ENCODE results near the gene ATG9A. TPM values are rescaled to one million over a fixed set of nuclear protein-coding genes. Genes with fewer than 3 reads are reported as not detected.
A peak's percentile ranks its signal among the peaks of the same experiment; 100 is the strongest.

Gene ATG9A
- polyA plus RNA-seq, 6 donors from 2014 or later, result 12.6 to 25.4 (median 18.1) TPM

DNA sequence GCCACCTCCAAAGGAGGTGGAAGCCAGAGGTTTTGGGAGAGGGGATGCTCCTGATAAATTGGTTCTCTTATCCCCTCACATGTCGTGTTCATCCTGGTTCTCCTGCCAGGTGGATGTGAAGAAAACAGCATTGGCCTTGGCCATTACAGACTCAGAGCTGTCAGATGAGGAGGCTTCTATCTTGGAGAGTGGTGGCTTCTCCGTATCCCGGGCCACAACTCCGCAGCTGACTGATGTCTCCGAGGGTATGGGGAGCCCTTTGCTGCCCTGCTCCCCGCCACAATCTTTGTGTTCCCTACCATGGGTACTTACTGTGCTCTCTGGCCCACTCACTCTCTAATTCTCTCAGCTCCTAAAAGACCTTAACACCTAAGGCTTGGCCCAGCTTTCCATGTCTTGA lies 47.9 kb downstream of the ATG9A start:
- peaks cover 10 to 15% of the 10 kb centered on the region in 2 donors for H3K36me3 Mint-ChIP-seq
- H3K4me3 Mint-ChIP-seq, result peak overlapping the region in 2 of 8 donors; percentile 5 to 73
- no peak for DNase-seq
- H3K27ac Mint-ChIP-seq, result peak overlapping the region in 1 of 6 donors; percentile 85
- ATAC-seq (ENCODE audit: low read depth in 2 of 2), result no peak
- no peaks in the 10 kb centered on the region for H3K9me3 Mint-ChIP-seq
- no peaks in the 10 kb centered on the region for H3K27me3 Mint-ChIP-seq
- peaks cover 32 to 36% (median 32%) of the 10 kb centered on the region in 3 donors for H3K4me1 Mint-ChIP-seq

DNA sequence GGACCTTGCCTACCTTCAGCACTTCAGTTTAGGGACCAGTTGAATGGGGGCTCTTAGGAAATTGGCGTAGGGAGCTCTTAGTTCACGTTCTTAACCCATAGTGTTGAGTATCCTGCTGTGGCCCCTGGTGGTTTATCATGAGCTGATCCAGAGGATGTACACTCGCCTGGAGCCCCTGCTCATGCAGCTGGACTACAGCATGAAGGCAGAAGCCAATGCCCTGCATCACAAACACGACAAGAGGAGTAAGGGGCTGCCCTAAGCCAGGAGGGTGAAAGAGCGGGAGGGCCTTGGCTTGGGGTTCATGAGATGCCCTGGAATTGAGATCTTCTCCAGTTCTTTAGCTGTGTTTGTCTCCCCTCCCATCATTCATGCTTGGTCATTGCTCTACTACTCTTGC lies 48.5 kb downstream of the ATG9A start:
- Mint-ChIP-seq H3K4me1 (peaks cover 31 to 38% (median 35%) of the 10 kb centered on the region in 3 donors), H3K36me3 (peaks cover 10 to 15% of the 10 kb centered on the region in 2 donors), H3K9me3 (no peaks in the 10 kb centered on the region), H3K27me3 (no peaks in the 10 kb centered on the region), H3K27ac (peak overlapping the region in 3 of 6 donors; percentile 21 to 83 (median 49)), H3K4me3 (peak overlapping the region in 3 of 8 donors; percentile 17 to 99 (median 62))
- no peak for DNase-seq
- ATAC-seq (ENCODE audit: low read depth in 2 of 2), result no peak

- Mint-ChIP-seq H3K36me3 (peaks cover 10 to 15% of the 10 kb centered on the region in 2 donors), H3K9me3 (no peaks in the 10 kb centered on the region), H3K4me3 (peak overlapping the region in 7 of 8 donors; percentile 41 to 99 (median 93)), H3K4me1 (peaks cover 33 to 49% (median 39%) of the 10 kb centered on the region in 3 donors), H3K27me3 (no peaks in the 10 kb centered on the region), H3K27ac (peak overlapping the region in 3 of 6 donors; percentile 34 to 67 (median 53))
- DNase-seq, result no peak
- no peak for ATAC-seq (ENCODE audit: low read depth in 2 of 2)
Measured at GRCh38 chr2:219179601-219180465, 49.6 kb downstream of the ATG9A start.

DNA sequence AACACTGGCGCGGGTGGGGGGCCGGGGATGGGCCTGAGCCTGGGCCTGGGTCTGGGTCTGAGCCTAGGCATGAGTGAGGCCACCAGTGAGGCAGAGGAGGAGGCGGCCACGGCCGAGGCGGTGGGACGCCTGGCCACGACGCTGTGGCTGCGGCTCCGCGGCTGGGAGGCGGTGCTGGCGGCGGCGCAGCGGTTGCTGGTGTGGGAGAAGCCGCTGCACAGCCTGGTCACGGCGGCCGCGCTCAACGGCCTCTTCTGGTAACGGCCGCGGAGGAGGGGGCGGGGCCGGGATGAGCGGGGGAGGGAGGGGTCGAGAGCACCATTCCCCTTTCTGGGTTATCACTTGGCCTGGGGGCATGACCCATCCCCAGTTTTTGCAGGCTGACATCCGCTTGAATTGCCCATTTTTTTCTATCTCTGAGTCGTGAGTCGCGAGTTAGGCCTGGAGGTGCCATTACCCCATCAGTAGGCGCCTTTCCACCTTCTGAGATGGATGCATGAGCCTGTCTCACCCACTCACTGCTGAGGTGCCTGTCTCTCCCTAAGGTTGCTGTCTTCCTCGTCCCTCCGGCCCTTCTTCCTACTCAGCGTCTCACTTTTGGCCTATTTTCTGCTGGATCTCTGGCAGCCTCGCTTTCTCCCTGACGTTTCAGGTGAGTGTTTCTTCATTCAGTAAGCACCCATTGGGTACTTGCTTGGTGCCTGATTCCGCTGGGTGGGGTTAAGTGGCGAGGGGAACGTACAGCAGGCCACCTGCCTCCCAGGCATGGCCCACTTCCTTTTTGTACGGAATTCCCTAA lies 50.9 kb downstream of the ATG9A start:
- DNase-seq (no peak), ATAC-seq (ENCODE audit: low read depth in 2 of 2) (no peak)
- H3K36me3 Mint-ChIP-seq, result peaks cover 15 to 28% of the 10 kb centered on the region in 2 donors
- H3K27me3 Mint-ChIP-seq, result no peaks in the 10 kb centered on the region
- peak overlapping the region; percentile 86 to 99 (median 91) for H3K27ac Mint-ChIP-seq
- H3K9me3 Mint-ChIP-seq, result no peaks in the 10 kb centered on the region
- H3K4me1 Mint-ChIP-seq, result peaks cover 44 to 60% (median 50%) of the 10 kb centered on the region in 3 donors
- H3K4me3 Mint-ChIP-seq, result peak overlapping the region; percentile 82 to 99 (median 95)

- H3K9me3 Mint-ChIP-seq, result no peaks in the 10 kb centered on the region
- H3K4me3 Mint-ChIP-seq, result peak within 1 kb of the TSS; percentile 96 to 99 (median 98)
- peak; percentile 38 to 42 for ATAC-seq (ENCODE audit: low read depth in 2 of 2)
- H3K4me1 Mint-ChIP-seq, result peaks cover 42 to 59% (median 50%) of the 10 kb centered on the region in 3 donors
- peak; percentile 84 for DNase-seq
- peaks cover 12 to 28% of the 10 kb centered on the region in 2 donors for H3K36me3 Mint-ChIP-seq
- peak within 1 kb of the TSS; percentile 99 to 100 (median 100) for H3K27ac Mint-ChIP-seq
- no peaks in the 10 kb centered on the region for H3K27me3 Mint-ChIP-seq
Measured at GRCh38 chr2:219177552-219178376, 51.7 kb downstream of the ATG9A start, which contains the start of gene RETREG2. TSS of gene RETREG2 (plus strand) at chr2:219178275. CDS start at chr2:219178353, 78 bp downstream.

DNA sequence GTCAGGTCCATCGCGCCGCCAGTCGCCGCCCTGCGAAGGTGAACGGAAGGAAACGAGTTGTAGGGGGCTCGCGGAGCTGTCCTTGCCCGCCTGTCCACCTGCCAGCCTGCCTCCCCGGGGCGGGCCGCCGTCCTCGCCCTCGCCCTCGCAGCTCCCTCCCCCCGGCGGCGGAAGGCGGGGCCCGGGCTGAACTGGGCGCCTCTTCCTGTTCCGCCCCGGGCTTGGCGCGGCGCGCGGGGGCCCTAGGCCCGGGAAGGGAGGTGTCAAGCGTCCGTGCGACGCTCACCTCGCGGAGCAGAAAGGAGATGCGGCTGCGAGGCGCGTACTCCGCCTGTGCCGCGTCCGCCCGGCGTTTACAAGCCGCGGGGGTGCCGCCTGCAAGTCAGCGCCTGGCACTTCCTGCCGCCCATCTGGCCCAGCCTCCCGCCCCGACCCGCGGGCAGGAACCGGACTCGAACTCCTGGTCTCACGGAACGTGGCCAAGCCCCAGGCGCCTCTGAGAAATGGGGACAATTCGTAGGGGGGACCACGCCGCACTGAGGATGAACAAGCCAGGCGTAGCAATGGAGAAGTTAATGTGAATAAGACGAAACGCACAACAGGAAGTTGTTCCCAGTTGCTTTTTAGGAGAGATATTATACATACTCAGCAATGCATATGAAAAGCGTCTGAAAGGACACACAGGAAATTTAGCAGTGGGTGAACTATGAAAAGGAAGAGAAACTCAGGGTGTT lies 52.5 kb downstream of the ATG9A start, which contains the start of gene CNPPD1:
TSS of gene CNPPD1 (minus strand) at position 108 of the 734 bp plus-strand sequence. CDS start at position 11, 97 bp downstream.
- no peaks in the 10 kb centered on the region for H3K27me3 Mint-ChIP-seq
- H3K27ac Mint-ChIP-seq, result peak within 1 kb of the TSS; percentile 99 to 100 (median 100)
- H3K9me3 Mint-ChIP-seq, result no peaks in the 10 kb centered on the region
- H3K4me3 Mint-ChIP-seq, result peak within 1 kb of the TSS; percentile 96 to 99 (median 98)
- DNase-seq (peak; percentile 90), ATAC-seq (ENCODE audit: low read depth in 2 of 2) (peak; percentile 67)
- peaks cover 12 to 28% of the 10 kb centered on the region in 2 donors for H3K36me3 Mint-ChIP-seq
- peaks cover 48 to 65% (median 53%) of the 10 kb centered on the region in 3 donors for H3K4me1 Mint-ChIP-seq

- Mint-ChIP-seq H3K27me3 (no peaks in the 10 kb centered on the region), H3K27ac (peak overlapping the region; percentile 94 to 100 (median 98)), H3K4me1 (peaks cover 51 to 69% (median 56%) of the 10 kb centered on the region in 3 donors), H3K4me3 (peak overlapping the region; percentile 92 to 99 (median 97)), H3K9me3 (no peaks in the 10 kb centered on the region), H3K36me3 (peaks cover 7 to 29% of the 10 kb centered on the region in 2 donors)
- ATAC-seq (ENCODE audit: low read depth in 2 of 2) (peak; percentile 65 to 70), DNase-seq (peak; percentile 85)
Measured at GRCh38 chr2:219175928-219176817, 53.3 kb downstream of the ATG9A start.

GRCh38 chr2:219175486-219175885 lies 54.0 kb downstream of the ATG9A start:
- peak overlapping the region; percentile 94 to 100 (median 98) for H3K27ac Mint-ChIP-seq
- peaks cover 51 to 66% (median 52%) of the 10 kb centered on the region in 3 donors for H3K4me1 Mint-ChIP-seq
- no peaks in the 10 kb centered on the region for H3K9me3 Mint-ChIP-seq
- H3K27me3 Mint-ChIP-seq, result no peaks in the 10 kb centered on the region
- ATAC-seq (ENCODE audit: low read depth in 2 of 2), result no peak
- H3K4me3 Mint-ChIP-seq, result peak overlapping the region; percentile 92 to 99 (median 97)
- DNase-seq, result no peak
- H3K36me3 Mint-ChIP-seq, result peaks cover 7 to 23% of the 10 kb centered on the region in 2 donors

- Mint-ChIP-seq H3K27ac (peak overlapping the region in 3 of 6 donors; percentile 10 to 100 (median 83)), H3K4me1 (peaks cover 50 to 59% (median 51%) of the 10 kb centered on the region in 3 donors), H3K4me3 (peak overlapping the region in 7 of 8 donors; percentile 4 to 99 (median 51)), H3K36me3 (peaks cover 7 to 20% of the 10 kb centered on the region in 2 donors), H3K9me3 (no peaks in the 10 kb centered on the region), H3K27me3 (no peaks in the 10 kb centered on the region)
- ATAC-seq (ENCODE audit: low read depth in 2 of 2) (no peak), DNase-seq (no peak)
Measured at GRCh38 chr2:219174801-219175200, 54.6 kb downstream of the ATG9A start.

GRCh38 chr2:219174146-219174545 lies 55.3 kb downstream of the ATG9A start:
- H3K4me1 Mint-ChIP-seq, result peaks cover 46 to 53% (median 46%) of the 10 kb centered on the region in 3 donors
- H3K27ac Mint-ChIP-seq, result peak overlapping the region in 4 of 6 donors; percentile 43 to 86 (median 80)
- H3K36me3 Mint-ChIP-seq, result peaks cover 7 to 20% of the 10 kb centered on the region in 2 donors

DNA sequence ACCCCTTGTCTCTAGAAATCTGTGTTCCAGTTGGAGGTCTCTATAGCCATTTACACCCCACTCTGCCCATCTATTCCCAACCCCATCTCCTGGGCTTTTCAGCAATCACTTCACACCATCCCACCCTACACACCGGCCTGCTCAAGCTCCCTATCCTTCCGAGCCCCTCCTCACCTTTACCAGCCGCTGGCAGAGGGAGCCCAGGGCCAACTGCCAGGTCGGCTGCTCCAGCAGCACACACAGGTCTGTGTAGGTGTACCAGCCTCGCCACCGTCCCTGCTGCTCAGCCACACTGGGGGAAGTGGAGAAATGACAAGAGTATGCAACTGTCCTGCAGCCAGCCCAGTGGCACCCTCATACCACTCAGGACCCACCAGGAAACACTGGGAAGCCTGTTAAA lies 56.3 kb downstream of the ATG9A start:
- Mint-ChIP-seq H3K27me3 (no peaks in the 10 kb centered on the region), H3K4me1 (peaks cover 40 to 47% (median 41%) of the 10 kb centered on the region in 3 donors), H3K36me3 (peaks cover 7 to 20% of the 10 kb centered on the region in 2 donors), H3K9me3 (no peaks in the 10 kb centered on the region), H3K27ac (peak overlapping the region in 3 of 6 donors; percentile 61 to 83 (median 78)), H3K4me3 (peak overlapping the region in 1 of 8 donors; percentile 51)
- DNase-seq, result no peak
- ATAC-seq (ENCODE audit: low read depth in 2 of 2), result no peak

More at GRCh38 chr2:219174146-219174545, 55.3 kb downstream of the ATG9A start:
- Mint-ChIP-seq H3K27me3 (no peaks in the 10 kb centered on the region), H3K9me3 (no peaks in the 10 kb centered on the region), H3K4me3 (peak overlapping the region in 7 of 8 donors; percentile 4 to 99 (median 51))
- ATAC-seq (ENCODE audit: low read depth in 2 of 2) (no peak), DNase-seq (no peak)

Data from naive B cell (primary cell).